HCT116 (cell line): ENCODE measurements around the gene CNN2. TPM values are rescaled to one million over a fixed set of nuclear protein-coding genes. Genes with fewer than 3 reads are reported as not detected.

ENCODE experiments used
- ATAC-seq: fragments of 200-7000 bp; cut with Tn5 transposase; 2 replicates; pipeline ENCODE4 v1.9.1; 2020; ENCODE audit warnings: mild to moderate bottlenecking, moderate library complexity
- BruUV-seq: library from RNA; stranded (reverse); fragments of 400-500 nt; replicated peaks from 2 replicates; lab custom pipeline; 2021; lab: Mats Ljungman, UMichigan
- CTCF ChIA-PET: fragments of 300-600 bp; sonication (Branson Sonifier 250); formaldehyde crosslinking; loops from one replicate; lab custom pipeline; 2021; ENCODE audit warnings: antibody characterized with exemption; lab: Charles Lee
- POLR2A ChIA-PET: fragments of 300-600, 350-600 bp; sonication (Branson Sonifier 250); formaldehyde crosslinking; loops from one replicate; lab custom pipeline; 2021; ENCODE audit warnings: antibody characterized with exemption; lab: Charles Lee
- RAD21 ChIA-PET, 2 experiments: fragments of 300-600 bp; sonication (Branson Sonifier 250); formaldehyde crosslinking; loops; one replicate each; lab custom pipeline; 2023; ENCODE audit warnings: low total read pairs in 2 of 2; ENCODE audit not compliant: uncharacterized antibody in 2 of 2, unreplicated experiment in 2 of 2, low non-redundant PET in 1 of 2; lab: Charles Lee
- DNase-seq: peaks from one replicate; pipeline ENCODE4 v3.0.0-alpha.2; 2010; ENCODE audit warnings: low read depth, low spot score
- H2AFZ ChIP-seq: fragments of 200-600 bp; shearing (Covaris generic), sonication (generic); 2 replicates; pipeline ENCODE4 v1.6.1; 2017; ENCODE audit warnings: low read depth, mixed run types, mixed read lengths, antibody characterized with exemption, low read length; ENCODE audit not compliant: poor library complexity, severe bottlenecking
- H3K27ac ChIP-seq: 2 replicates; pipeline ENCODE4 v1.5.1; 2012; ENCODE audit warnings: low read depth, low read length
- H3K27me3 ChIP-seq: fragments of 200-600 bp; sonication (generic); 2 replicates; pipeline ENCODE4 v1.6.1; 2016; ENCODE audit warnings: mixed run types, low read length, mixed read lengths; ENCODE audit not compliant: insufficient read depth
- H3K36me3 ChIP-seq, 2 experiments: fragments of 200-500 bp in 1 of 2; fragments of 200-600 bp in 1 of 2; sonication (Bioruptor generic) in 1 of 2; sonication (generic) in 1 of 2; 2 replicates each; pipeline versions ENCODE4 v1.5.1 to v1.6.1; 2014 to 2016; ENCODE audit warnings: low read length in 2 of 2, inconsistent platforms in 1 of 2, mixed read lengths in 1 of 2, mixed run types in 1 of 2; ENCODE audit not compliant: insufficient read depth in 2 of 2, control insufficient read depth in 1 of 2
- H3K4me1 ChIP-seq, 2 experiments: fragments of 200-600 bp in 1 of 2; sonication (generic) in 1 of 2; 2 replicates each; pipeline versions ENCODE4 v1.5.1 to v1.6.1; 2012 to 2017; ENCODE audit warnings: low read length in 2 of 2, inconsistent platforms in 1 of 2, mild to moderate bottlenecking in 1 of 2, mixed read lengths in 1 of 2, mixed run types in 1 of 2, moderate library complexity in 1 of 2; ENCODE audit not compliant: insufficient read depth in 2 of 2, control insufficient read depth in 1 of 2
- H3K4me2 ChIP-seq: fragments of 200-600 bp; sonication (generic); 2 replicates; pipeline ENCODE4 v1.6.1; 2017; ENCODE audit warnings: mixed run types, low read length, mixed read lengths
- H3K4me3 ChIP-seq, 2 experiments: fragments of 200-600 bp in 1 of 2; sonication (generic) in 1 of 2; replicated peaks in 1 of 2; 2 replicates each; pipeline ENCODE4 v1.5.1; 2011 to 2016; ENCODE audit warnings: low read length in 2 of 2, control low read depth in 1 of 2, low read depth in 1 of 2, mild to moderate bottlenecking in 1 of 2, mixed read lengths in 1 of 2, mixed run types in 1 of 2
- H3K79me2 ChIP-seq: fragments of 200-600 bp; sonication (generic); 2 replicates; pipeline ENCODE4 v1.6.1; 2017; ENCODE audit warnings: mild to moderate bottlenecking, mixed run types, low read length, moderate library complexity, mixed read lengths; ENCODE audit not compliant: insufficient read depth
- H3K9ac ChIP-seq: fragments of 200-600 bp; sonication (generic); 2 replicates; pipeline ENCODE4 v1.6.1; 2016; ENCODE audit warnings: low read length, mixed read lengths
- H3K9me2 ChIP-seq: fragments of 200-600 bp; sonication (generic), shearing (Covaris generic); 2 replicates; pipeline ENCODE4 v1.6.1; 2017; ENCODE audit warnings: mixed run types, mild to moderate bottlenecking, moderate library complexity; ENCODE audit not compliant: insufficient read depth
- H3K9me3 ChIP-seq, 2 experiments: fragments of 200-500 bp in 1 of 2; fragments of 200-600 bp in 1 of 2; sonication (Bioruptor generic) in 1 of 2; sonication (generic) in 1 of 2; 2 replicates each; pipeline ENCODE4 v1.6.1; 2014 to 2017; ENCODE audit warnings: low read length in 2 of 2, mixed read lengths in 2 of 2, inconsistent platforms in 1 of 2, low read depth in 1 of 2, mild to moderate bottlenecking in 1 of 2, mixed run types in 1 of 2, moderate library complexity in 1 of 2; ENCODE audit not compliant: control insufficient read depth in 1 of 2, insufficient read depth in 1 of 2
- H4K20me1 ChIP-seq: fragments of 200-600 bp; sonication (generic), shearing (Covaris generic); 2 replicates; pipeline ENCODE4 v1.6.1; 2017; ENCODE audit warnings: mixed run types, mild to moderate bottlenecking, moderate library complexity; ENCODE audit not compliant: insufficient read depth
- CEBPB ChIP-seq: IDR thresholded peaks from 2 replicates; pipeline ENCODE4 v1.6.1; 2012; ENCODE audit warnings: low read depth
- FOSL1 ChIP-seq: IDR thresholded peaks from 2 replicates; pipeline ENCODE4 v1.6.1; 2012; ENCODE audit warnings: low read depth
- POLR2AphosphoS5 ChIP-seq: IDR thresholded peaks from 2 replicates; pipeline ENCODE4 v1.6.1; 2011; ENCODE audit warnings: mild to moderate bottlenecking, low read depth, low read length, moderate library complexity
- RAD21 ChIP-seq: IDR thresholded peaks from 2 replicates; pipeline ENCODE4 v1.6.1; 2012; ENCODE audit warnings: low read depth, mild to moderate bottlenecking
- SIN3A ChIP-seq: IDR thresholded peaks from 2 replicates; pipeline ENCODE4 v1.6.1; 2012; ENCODE audit warnings: low read depth
- intact Hi-C: fragments of 100-400 bp; cut with micrococcal nuclease; formaldehyde crosslinking; loops from 2 replicates; pipeline ENCODE4 v1.10.0; 2022
- total RNA-seq: library from RNA; stranded (reverse); gene quantifications from one replicate; pipeline ENCODE4 v1.2.1, GENCODE V29; 2021; ENCODE audit not compliant: unreplicated experiment
- TF ChIP-seq, protein P1 (sequence below): IDR thresholded peaks from 2 replicates; pipeline ENCODE4 v1.6.1; 2011; ENCODE audit warnings: mild to moderate bottlenecking, low read length, moderate library complexity; ENCODE audit not compliant: insufficient replicate concordance; ENCODE audit errors: extremely low read depth
- TF ChIP-seq, protein P2 (sequence below): IDR thresholded peaks from 2 replicates; pipeline ENCODE4 v1.6.1; 2012; ENCODE audit warnings: low read depth
- TF ChIP-seq, protein P3 (sequence below): IDR thresholded peaks from 2 replicates; pipeline ENCODE4 v1.6.1; 2012

The CNN2 gene
- total RNA-seq, 1 experiment from 2014 or later, result 212 TPM

DNA sequence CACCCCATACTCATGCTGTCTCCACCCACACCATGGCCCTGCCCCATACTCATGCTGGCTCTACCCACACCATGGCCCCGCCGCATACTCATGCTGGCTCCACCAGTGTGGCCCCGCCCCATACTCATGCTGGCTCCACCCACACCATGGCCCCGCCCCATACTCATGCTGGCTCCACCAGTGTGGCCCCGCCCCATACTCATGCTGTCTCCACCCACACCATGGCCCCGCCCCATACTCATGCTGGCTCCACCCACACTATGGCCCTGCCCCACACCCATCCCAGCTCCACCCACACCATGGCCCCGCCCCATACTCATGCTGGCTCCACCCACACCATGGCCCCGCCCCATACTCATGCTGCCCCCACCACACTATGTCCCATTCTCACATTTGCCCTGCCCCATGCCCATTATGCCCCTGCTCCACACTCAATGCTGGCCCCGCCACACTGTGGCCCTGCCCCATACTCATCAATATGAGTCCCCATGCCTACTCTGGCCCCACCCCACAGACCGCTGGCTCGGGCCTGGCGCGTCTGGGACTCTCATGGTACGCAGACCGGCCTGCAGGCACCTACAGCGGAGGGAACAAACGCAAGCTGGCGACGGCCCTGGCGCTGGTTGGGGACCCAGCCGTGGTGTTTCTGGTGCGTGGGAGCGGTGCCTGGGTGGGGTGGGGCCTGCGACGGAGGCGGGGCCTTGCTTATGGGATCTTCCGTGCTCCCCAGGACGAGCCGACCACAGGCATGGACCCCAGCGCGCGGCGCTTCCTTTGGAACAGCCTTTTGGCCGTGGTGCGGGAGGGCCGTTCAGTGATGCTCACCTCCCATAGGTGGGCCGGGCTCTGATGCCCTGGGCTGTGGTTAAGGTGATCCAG, 36.9 kb downstream of the CNN2 start:
- Histone ChIP-seq H3K9ac (peak overlapping the region; percentile 92), H3K4me2 (peak overlapping the region; percentile 94), H3K27me3 (no peaks in the 10 kb centered on the region), H3K27ac (peak overlapping the region; percentile 100), H3K79me2 (peaks cover 19% of the 10 kb centered on the region; the same call in 1 of the 2 replicates), H3K9me2 (no peaks in the 10 kb centered on the region), H3K36me3 (no peaks in the 10 kb centered on the region), H3K4me3 (no peak overlapping the region), H2AFZ (no peak overlapping the region), H4K20me1 (no peaks in the 10 kb centered on the region), H3K4me1 (peaks cover 30 to 58% of the 10 kb centered on the region in 2 experiments), H3K9me3 (no peaks in the 10 kb centered on the region)
- intact Hi-C loops, result loop anchor here (5.0 kb wide), 1 partner anchor 39 kb away; the partner anchor contains the start of gene GPX4
- no TSS peak for BruUV-seq
- DNase-seq, result peak; percentile 78
- ChIA-PET POLR2A (interaction anchor here (1.1 to 1.4 kb wide), 3 partner anchors 8 to 41 kb away, joined by 3 to 4 read pairs (median 3); partner anchors contain the start of gene GPX4), RAD21 (no interaction called here), CTCF (interaction anchor here (0.7 to 1.3 kb wide), 2 partner anchors 41 to 104 kb away, joined by 3 to 6 read pairs; partner anchors contain the start of gene GPX4)
- ATAC-seq, result 0 out of 2 replicates have a peak, but pooled peaks have one; percentile 4
- TF ChIP-seq POLR2AphosphoS5 (peak; percentile 35; the same call in 1 of the 2 replicates), CEBPB (no peak), RAD21 (no peak), FOSL1 (no peak), SIN3A (no peak)
- TF ChIP-seq, protein P1, sequence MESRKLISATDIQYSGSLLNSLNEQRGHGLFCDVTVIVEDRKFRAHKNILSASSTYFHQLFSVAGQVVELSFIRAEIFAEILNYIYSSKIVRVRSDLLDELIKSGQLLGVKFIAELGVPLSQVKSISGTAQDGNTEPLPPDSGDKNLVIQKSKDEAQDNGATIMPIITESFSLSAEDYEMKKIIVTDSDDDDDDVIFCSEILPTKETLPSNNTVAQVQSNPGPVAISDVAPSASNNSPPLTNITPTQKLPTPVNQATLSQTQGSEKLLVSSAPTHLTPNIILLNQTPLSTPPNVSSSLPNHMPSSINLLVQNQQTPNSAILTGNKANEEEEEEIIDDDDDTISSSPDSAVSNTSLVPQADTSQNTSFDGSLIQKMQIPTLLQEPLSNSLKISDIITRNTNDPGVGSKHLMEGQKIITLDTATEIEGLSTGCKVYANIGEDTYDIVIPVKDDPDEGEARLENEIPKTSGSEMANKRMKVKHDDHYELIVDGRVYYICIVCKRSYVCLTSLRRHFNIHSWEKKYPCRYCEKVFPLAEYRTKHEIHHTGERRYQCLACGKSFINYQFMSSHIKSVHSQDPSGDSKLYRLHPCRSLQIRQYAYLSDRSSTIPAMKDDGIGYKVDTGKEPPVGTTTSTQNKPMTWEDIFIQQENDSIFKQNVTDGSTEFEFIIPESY, result no peak
- TF ChIP-seq, protein P2, sequence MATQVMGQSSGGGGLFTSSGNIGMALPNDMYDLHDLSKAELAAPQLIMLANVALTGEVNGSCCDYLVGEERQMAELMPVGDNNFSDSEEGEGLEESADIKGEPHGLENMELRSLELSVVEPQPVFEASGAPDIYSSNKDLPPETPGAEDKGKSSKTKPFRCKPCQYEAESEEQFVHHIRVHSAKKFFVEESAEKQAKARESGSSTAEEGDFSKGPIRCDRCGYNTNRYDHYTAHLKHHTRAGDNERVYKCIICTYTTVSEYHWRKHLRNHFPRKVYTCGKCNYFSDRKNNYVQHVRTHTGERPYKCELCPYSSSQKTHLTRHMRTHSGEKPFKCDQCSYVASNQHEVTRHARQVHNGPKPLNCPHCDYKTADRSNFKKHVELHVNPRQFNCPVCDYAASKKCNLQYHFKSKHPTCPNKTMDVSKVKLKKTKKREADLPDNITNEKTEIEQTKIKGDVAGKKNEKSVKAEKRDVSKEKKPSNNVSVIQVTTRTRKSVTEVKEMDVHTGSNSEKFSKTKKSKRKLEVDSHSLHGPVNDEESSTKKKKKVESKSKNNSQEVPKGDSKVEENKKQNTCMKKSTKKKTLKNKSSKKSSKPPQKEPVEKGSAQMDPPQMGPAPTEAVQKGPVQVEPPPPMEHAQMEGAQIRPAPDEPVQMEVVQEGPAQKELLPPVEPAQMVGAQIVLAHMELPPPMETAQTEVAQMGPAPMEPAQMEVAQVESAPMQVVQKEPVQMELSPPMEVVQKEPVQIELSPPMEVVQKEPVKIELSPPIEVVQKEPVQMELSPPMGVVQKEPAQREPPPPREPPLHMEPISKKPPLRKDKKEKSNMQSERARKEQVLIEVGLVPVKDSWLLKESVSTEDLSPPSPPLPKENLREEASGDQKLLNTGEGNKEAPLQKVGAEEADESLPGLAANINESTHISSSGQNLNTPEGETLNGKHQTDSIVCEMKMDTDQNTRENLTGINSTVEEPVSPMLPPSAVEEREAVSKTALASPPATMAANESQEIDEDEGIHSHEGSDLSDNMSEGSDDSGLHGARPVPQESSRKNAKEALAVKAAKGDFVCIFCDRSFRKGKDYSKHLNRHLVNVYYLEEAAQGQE, result no peak
- TF ChIP-seq, protein P3, sequence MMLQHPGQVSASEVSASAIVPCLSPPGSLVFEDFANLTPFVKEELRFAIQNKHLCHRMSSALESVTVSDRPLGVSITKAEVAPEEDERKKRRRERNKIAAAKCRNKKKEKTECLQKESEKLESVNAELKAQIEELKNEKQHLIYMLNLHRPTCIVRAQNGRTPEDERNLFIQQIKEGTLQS, result no peak
